Germinal center (tissue), 1 donor: Measurements from ENCODE around the gene PRKAG3.
"Not testable (repeated sequence)": the region's sequence is repeated elsewhere in the genome, so short reads cannot be mapped to it uniquely, and the experiment has no call there.

Experiments
- DNase-seq: peaks from one replicate; pipeline ENCODE4 v3.0.0; 2012; ENCODE audit warnings: mixed read lengths, low spot score

Gene PRKAG3

GRCh38 chr2:218781691-218782527 lies 49.7 kb downstream of the PRKAG3 start, which contains the start of gene CYP27A1:
Gene CYP27A1, plus strand, starts transcription at chr2:218782147. Its CDS starts 36 bp downstream, at chr2:218782183.
- no peak for DNase-seq

GRCh38 chr2:218780851-218781690 lies 50.5 kb downstream of the PRKAG3 start:
- no peak for DNase-seq

- no peak for DNase-seq
Observed at GRCh38 chr2:218780046-218780445, 51.6 kb downstream of the PRKAG3 start.

GRCh38 chr2:218777276-218777990 lies 54.2 kb downstream of the PRKAG3 start:
- DNase-seq: no peak

GRCh38 chr2:218776488-218776887 lies 55.1 kb downstream of the PRKAG3 start:
- DNase-seq: no peak

GRCh38 chr2:218773881-218774280 lies 57.7 kb downstream of the PRKAG3 start:
- no peak for DNase-seq

GRCh38 chr2:218772759-218773158 lies 58.8 kb downstream of the PRKAG3 start:
- not testable (repeated sequence) for DNase-seq
